Measurements from ENCODE around the gene PLEKHH1. TPM values are rescaled to one million over a fixed set of nuclear protein-coding genes. Genes with fewer than 3 reads are reported as not detected.

The PLEKHH1 gene
- total and polyA plus RNA-seq, 2 experiments from 2014 or later, result 14.7 to 33.9 TPM

DNA sequence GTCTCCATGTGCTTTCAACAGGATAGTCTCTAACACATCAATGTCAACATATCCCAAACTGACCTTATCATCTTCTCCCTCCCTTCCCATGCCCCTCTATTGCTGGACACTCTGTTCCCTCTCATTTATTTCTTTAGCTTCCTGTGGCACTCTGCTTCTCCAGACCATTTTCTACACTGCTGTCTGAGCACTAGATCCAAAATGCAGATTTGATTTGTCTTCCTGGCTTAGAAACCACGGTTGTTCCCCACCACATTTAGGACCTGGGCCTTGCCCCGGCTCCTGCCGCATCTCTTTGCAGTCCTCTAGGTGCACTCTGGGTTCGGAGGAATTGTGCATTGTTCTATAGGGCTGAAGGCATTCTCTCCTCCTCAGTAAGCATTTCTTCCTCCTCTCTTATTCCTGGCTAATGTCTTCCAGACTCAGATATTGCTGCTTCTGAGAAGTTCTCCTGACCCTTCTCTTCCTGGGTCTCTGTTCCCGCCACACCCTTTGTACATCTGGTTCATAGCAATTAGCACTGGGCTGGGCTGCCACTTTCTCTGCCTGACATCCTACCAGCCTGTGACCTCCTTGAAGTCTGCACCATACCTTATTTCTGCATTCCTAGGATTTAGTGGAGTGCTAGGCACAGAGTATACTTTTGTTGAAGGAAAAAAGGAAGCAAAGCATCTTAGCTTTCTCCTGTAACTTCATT lies 100.5 kb downstream of the PLEKHH1 start:
- no peaks in the 10 kb centered on the region for H3K79me2 ChIP-seq (replicated peaks; ENCODE audit: insufficient read depth)
- ATAC-seq, result no peak

More for the DNA sequence above, 100.5 kb downstream of the PLEKHH1 start:
- no peaks in the 10 kb centered on the region for H3K4me1 ChIP-seq (ENCODE audit: insufficient read depth)
- H3K4me3 ChIP-seq, result no peak overlapping the region
- Mint-ChIP-seq H3K4me1 (no peaks in the 10 kb centered on the region), H3K4me3 (no peak overlapping the region), H3K36me3 (ENCODE audit: low read depth) (peaks cover 7% of the 10 kb centered on the region; the same call in 2 of the 3 replicates), H3K9me3 (no peaks in the 10 kb centered on the region), H3K27me3 (ENCODE audit: insufficient read depth, low read depth, poor library complexity) (peaks cover 7% of the 10 kb centered on the region), H3K27ac (no peak overlapping the region)
- no peak overlapping the region for H3K27ac ChIP-seq (ENCODE audit: low read depth)
- H4K20me1 ChIP-seq (replicated peaks; ENCODE audit: insufficient read depth), result peaks cover 9% of the 10 kb centered on the region; the same call in 1 of the 2 replicates
- peaks cover 3% of the 10 kb centered on the region; the same call in 1 of the 2 replicates for H3K36me3 ChIP-seq (ENCODE audit: insufficient read depth)
- H3K4me2 ChIP-seq, result no peak overlapping the region
- no peak for TF ChIP-seq JUNB (IDR thresholded peaks at IDR 0.05; ENCODE audit: unreplicated experiment)
- TF ChIP-seq, protein P1, sequence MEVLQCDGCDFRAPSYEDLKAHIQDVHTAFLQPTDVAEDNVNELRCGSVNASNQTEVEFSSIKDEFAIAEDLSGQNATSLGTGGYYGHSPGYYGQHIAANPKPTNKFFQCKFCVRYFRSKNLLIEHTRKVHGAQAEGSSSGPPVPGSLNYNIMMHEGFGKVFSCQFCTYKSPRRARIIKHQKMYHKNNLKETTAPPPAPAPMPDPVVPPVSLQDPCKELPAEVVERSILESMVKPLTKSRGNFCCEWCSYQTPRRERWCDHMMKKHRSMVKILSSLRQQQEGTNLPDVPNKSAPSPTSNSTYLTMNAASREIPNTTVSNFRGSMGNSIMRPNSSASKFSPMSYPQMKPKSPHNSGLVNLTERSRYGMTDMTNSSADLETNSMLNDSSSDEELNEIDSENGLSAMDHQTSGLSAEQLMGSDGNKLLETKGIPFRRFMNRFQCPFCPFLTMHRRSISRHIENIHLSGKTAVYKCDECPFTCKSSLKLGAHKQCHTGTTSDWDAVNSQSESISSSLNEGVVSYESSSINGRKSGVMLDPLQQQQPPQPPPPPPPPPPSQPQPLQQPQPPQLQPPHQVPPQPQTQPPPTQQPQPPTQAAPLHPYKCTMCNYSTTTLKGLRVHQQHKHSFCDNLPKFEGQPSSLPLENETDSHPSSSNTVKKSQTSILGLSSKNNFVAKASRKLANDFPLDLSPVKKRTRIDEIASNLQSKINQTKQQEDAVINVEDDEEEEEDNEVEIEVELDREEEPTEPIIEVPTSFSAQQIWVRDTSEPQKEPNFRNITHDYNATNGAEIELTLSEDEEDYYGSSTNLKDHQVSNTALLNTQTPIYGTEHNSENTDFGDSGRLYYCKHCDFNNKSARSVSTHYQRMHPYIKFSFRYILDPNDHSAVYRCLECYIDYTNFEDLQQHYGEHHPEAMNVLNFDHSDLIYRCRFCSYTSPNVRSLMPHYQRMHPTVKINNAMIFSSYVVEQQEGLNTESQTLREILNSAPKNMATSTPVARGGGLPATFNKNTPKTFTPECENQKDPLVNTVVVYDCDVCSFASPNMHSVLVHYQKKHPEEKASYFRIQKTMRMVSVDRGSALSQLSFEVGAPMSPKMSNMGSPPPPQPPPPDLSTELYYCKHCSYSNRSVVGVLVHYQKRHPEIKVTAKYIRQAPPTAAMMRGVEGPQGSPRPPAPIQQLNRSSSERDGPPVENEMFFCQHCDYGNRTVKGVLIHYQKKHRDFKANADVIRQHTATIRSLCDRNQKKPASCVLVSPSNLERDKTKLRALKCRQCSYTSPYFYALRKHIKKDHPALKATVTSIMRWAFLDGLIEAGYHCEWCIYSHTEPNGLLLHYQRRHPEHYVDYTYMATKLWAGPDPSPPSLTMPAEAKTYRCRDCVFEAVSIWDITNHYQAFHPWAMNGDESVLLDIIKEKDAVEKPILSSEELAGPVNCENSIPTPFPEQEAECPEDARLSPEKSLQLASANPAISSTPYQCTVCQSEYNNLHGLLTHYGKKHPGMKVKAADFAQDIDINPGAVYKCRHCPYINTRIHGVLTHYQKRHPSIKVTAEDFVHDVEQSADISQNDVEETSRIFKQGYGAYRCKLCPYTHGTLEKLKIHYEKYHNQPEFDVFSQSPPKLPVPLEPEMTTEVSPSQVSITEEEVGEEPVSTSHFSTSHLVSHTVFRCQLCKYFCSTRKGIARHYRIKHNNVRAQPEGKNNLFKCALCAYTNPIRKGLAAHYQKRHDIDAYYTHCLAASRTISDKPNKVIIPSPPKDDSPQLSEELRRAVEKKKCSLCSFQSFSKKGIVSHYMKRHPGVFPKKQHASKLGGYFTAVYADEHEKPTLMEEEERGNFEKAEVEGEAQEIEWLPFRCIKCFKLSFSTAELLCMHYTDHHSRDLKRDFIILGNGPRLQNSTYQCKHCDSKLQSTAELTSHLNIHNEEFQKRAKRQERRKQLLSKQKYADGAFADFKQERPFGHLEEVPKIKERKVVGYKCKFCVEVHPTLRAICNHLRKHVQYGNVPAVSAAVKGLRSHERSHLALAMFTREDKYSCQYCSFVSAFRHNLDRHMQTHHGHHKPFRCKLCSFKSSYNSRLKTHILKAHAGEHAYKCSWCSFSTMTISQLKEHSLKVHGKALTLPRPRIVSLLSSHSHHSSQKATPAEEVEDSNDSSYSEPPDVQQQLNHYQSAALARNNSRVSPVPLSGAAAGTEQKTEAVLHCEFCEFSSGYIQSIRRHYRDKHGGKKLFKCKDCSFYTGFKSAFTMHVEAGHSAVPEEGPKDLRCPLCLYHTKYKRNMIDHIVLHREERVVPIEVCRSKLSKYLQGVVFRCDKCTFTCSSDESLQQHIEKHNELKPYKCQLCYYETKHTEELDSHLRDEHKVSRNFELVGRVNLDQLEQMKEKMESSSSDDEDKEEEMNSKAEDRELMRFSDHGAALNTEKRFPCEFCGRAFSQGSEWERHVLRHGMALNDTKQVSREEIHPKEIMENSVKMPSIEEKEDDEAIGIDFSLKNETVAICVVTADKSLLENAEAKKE (CRISPR knock-in tag; IDR thresholded peaks at IDR 0.05), result no peak
- no peak for TF ChIP-seq EZH2phosphoT487 (IDR thresholded peaks at IDR 0.05; ENCODE audit: unreplicated experiment)
- TF ChIP-seq ZNF331 (CRISPR knock-in tag; IDR thresholded peaks at IDR 0.05; ENCODE audit: low read depth), result no peak
- TF ChIP-seq CREB1 (CRISPR knock-in tag; IDR thresholded peaks at IDR 0.05; ENCODE audit: low read depth), result no peak
- TF ChIP-seq NANOG (IDR thresholded peaks at IDR 0.05; ENCODE audit: borderline replicate concordance), result no peak
- TF ChIP-seq ZNF114 (CRISPR knock-in tag; IDR thresholded peaks at IDR 0.05), result no peak
- no peak for TF ChIP-seq STAT1 (IDR thresholded peaks at IDR 0.05; ENCODE audit: unreplicated experiment)
- TF ChIP-seq, protein P2, sequence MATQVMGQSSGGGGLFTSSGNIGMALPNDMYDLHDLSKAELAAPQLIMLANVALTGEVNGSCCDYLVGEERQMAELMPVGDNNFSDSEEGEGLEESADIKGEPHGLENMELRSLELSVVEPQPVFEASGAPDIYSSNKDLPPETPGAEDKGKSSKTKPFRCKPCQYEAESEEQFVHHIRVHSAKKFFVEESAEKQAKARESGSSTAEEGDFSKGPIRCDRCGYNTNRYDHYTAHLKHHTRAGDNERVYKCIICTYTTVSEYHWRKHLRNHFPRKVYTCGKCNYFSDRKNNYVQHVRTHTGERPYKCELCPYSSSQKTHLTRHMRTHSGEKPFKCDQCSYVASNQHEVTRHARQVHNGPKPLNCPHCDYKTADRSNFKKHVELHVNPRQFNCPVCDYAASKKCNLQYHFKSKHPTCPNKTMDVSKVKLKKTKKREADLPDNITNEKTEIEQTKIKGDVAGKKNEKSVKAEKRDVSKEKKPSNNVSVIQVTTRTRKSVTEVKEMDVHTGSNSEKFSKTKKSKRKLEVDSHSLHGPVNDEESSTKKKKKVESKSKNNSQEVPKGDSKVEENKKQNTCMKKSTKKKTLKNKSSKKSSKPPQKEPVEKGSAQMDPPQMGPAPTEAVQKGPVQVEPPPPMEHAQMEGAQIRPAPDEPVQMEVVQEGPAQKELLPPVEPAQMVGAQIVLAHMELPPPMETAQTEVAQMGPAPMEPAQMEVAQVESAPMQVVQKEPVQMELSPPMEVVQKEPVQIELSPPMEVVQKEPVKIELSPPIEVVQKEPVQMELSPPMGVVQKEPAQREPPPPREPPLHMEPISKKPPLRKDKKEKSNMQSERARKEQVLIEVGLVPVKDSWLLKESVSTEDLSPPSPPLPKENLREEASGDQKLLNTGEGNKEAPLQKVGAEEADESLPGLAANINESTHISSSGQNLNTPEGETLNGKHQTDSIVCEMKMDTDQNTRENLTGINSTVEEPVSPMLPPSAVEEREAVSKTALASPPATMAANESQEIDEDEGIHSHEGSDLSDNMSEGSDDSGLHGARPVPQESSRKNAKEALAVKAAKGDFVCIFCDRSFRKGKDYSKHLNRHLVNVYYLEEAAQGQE (IDR thresholded peaks at IDR 0.05; ENCODE audit: unreplicated experiment), result no peak
- TF ChIP-seq EZH2 (IDR thresholded peaks at IDR 0.05; ENCODE audit: low read depth, unreplicated experiment), result no peak
- TF ChIP-seq, protein P3, sequence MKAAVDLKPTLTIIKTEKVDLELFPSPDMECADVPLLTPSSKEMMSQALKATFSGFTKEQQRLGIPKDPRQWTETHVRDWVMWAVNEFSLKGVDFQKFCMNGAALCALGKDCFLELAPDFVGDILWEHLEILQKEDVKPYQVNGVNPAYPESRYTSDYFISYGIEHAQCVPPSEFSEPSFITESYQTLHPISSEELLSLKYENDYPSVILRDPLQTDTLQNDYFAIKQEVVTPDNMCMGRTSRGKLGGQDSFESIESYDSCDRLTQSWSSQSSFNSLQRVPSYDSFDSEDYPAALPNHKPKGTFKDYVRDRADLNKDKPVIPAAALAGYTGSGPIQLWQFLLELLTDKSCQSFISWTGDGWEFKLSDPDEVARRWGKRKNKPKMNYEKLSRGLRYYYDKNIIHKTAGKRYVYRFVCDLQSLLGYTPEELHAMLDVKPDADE (IDR thresholded peaks at IDR 0.05), result no peak
- no peak for TF ChIP-seq POLR2AphosphoS5 (IDR thresholded peaks at IDR 0.05; ENCODE audit: low read depth)
- TF ChIP-seq, protein P4, sequence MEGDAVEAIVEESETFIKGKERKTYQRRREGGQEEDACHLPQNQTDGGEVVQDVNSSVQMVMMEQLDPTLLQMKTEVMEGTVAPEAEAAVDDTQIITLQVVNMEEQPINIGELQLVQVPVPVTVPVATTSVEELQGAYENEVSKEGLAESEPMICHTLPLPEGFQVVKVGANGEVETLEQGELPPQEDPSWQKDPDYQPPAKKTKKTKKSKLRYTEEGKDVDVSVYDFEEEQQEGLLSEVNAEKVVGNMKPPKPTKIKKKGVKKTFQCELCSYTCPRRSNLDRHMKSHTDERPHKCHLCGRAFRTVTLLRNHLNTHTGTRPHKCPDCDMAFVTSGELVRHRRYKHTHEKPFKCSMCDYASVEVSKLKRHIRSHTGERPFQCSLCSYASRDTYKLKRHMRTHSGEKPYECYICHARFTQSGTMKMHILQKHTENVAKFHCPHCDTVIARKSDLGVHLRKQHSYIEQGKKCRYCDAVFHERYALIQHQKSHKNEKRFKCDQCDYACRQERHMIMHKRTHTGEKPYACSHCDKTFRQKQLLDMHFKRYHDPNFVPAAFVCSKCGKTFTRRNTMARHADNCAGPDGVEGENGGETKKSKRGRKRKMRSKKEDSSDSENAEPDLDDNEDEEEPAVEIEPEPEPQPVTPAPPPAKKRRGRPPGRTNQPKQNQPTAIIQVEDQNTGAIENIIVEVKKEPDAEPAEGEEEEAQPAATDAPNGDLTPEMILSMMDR (conservative IDR thresholded peaks at IDR 0.05; ENCODE audit: low read depth in 2 of 2), result no peak
- DNase-seq (ENCODE audit: low spot score), result no peak
- no peaks in the 10 kb centered on the region for H3K27me3 ChIP-seq (ENCODE audit: insufficient read depth)
- no peaks in the 10 kb centered on the region for H3F3A ChIP-seq (replicated peaks; ENCODE audit: low read depth)
- H3K9me2 ChIP-seq (ENCODE audit: insufficient read depth), result no peaks in the 10 kb centered on the region
- no peak overlapping the region for H2AFZ ChIP-seq

Measured in GM23338 (cell line).